GM04504 (cell line): Measurements from ENCODE around the gene PADI2.

ENCODE experiments used
- DNase-seq: peaks from one replicate; pipeline ENCODE4 v3.0.0-alpha.2; 2012; ENCODE audit warnings: low read depth

PADI2 gene

DNA sequence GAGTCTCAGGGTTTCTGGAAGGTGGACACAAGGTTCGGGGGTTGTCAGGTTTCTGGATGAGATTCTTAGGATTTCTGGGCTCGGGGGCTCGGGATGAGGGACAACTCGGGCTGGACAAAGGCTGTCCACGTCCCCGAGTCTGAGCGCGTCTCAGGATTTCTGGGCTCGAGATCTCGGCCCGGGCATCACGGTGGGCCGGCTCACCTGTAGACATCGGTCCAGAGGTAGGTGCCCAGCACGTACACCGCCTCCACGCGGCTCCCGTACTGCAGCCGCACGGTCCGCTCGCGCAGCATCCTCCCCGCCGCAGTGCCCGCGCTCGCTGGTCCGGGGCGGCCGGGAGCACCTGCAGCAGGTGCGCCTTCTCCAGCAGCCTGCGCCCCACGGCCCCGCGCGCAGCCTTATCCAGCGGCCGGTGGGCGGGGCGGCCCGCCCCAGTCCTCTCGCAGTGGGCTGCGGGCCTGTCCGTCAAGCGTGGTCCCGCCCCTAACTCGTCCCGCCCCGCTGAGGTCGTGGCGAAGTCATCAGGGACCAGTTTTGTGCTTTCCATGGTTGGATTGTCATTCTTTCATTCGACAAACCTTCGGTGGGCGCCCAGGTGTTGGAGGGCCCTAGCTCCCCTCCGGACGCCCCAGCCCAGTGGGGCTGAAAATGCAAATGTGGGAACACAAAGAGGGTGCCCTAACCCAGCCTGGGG is at the start of gene PADI2:
PADI2 (minus strand) TSS at position 376 of the 697 bp plus-strand sequence; CDS start at position 296, 80 bp downstream.
- no peak for DNase-seq

DNA sequence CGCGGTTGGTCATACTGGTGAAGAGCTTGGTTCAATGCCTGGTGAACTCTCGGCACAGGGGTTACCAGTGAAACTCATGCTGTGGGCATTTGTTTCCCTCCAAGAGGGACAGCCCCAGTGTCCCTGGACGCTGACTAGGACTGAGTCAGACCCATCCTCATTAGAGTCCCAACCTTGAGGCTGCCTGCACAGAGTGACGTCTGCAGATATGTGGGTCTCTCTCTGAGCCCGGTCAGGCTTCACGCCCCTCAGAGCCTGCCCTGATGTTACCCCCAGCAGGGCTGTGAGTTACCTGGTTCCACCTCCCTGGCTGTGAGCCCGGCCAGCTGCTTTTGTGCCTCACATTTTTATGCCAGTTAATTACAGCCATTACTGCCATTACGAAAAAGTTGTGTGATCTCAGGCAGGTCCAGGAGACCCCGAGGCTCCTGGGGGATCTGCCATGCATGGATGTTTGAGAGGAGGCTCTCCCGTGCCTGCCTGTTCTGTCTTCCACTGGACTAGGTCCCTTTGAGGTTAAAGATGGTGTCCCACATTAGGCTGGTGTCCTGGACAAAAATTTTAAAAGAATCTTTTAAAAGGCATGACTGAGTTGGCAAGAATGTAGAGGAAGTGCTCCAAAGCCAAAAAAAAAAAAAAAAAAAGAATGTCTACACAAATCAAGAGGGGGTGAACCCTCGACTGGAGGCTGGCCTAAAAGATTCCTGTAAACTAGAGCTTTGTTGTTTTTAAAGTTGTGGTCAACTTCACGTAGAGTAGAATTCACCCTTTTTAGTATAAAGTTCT is 49.0 kb upstream of the PADI2 start:
- peak; percentile 77 for DNase-seq

DNA sequence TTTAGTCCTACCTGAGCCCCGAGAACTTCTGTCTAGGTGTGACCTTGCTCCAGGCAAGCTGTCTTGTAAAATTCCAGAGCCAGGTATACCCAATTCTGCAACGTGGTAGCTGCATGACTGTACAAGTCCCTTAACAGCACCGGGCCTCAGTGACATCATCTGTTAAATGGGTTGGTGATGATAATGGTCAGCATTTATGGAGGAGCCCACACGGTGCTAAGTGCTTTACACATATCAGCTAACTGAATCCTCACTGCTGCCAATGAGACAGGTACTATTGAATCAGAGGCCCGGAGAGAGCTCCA is 48.5 kb upstream of the PADI2 start:
- no peak for DNase-seq

DNA sequence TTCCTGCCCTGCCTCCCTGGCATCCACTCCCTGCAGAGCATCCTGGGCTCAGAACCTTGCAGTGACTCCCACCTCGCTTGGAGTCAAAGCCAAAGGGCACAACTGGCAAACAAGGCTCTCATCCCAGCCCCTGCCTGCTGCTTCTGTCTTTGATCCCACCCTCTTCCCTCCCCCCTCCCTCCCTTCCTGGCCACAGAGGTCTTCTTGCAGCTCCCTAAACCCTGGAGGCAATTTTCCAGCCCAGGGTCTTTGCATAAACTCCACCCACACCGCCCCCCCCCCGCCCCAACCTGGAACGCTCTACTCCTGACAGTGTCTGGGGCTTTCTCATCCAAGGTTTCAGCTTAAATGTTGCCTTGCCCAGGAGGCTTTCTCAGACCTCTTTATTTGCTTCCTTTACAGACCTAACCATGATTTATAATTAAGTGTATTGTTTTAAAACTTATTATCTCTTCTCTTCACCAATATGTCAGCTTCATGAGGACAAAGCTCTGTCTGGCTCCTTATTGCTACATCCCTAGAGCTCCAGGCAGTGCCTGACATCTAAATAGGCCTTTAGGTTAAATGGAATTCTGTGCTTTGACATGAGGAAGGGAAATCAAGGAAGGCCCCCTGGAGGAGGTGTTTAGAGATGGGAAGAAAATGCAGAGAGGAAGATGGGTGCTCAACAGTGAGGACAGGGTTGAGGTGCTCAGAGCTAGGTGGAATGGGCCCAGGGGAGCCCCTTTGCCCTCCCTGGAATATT is 48.0 kb upstream of the PADI2 start:
- DNase-seq, result no peak

DNA sequence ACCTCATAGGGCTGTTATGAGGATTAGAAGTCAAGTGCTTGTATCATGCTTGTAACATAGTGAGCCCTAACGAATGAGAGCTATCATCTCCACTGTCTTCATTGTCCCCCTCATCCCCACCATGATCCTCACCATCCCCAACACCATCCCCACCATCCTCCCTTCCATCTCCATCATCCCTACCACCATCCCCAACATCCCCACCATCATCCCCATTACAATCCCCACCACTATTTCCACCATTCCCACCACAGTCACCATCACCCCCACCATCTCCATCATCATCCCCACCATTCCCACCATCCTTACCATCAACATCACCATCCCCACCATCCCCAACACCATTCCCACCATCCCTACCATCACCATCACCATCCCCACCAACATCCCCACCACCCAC is 46.6 kb upstream of the PADI2 start:
- no peak for DNase-seq

DNA sequence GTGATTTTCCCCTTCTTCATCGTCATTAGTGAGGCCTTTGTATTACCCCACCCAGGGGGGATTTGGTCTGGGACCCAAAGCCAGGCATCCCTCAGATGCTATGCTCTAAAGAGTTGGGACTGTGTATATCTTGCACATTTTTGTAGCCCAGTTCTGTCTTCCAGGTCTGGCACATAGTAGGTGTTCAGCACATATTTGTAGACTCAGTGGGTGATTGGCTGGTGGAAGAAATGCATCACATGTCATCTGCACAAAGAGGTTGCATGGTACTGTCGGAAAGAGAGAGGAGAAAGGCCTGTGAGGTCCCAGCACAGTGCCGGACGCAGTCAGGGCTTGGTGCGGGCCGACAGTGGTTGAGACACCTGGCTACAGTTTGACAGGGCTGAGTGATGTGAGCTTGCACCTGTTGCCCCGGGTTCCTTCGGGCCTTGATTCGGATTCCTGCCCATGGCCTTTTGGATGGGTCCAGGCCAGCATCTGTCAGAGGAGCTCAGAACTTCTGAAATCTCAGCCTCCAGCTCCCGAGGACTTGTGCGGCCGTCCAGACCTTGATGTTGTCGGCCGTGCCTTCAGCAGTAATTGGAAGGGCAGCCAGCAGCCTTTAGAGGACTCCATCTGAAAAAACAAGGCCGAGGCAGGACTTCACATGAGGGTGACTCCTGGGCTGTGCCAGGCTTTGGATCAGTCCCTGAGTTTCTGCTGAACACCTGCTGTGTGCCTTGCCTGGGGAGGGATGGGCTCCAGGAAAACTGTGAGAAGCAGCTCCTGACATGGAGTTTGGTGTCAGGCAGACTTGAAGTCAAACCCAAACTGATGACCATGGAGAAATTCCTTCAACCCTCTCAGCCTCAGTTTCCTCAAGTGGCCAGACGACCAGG is 44.8 kb upstream of the PADI2 start:
- DNase-seq, result no peak

DNA sequence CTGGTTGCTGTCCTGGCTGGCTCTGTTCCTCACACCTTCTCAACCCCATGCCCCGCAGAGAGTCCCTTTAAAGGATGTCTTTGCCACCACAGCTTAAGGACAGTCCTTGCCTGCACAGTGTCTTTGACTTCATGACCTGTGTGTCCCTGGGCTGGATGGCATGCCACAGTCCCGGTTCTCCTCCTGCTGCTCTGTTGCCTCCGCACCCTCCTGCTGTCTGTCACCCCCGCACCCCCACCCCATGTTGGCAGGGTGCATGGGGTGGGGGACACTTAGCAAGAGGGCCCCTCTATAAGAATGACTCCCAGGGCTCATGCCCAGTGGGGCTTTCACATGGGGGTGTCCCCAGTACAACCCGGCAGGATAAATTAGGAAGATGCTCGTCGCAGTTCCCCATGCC is 44.1 kb upstream of the PADI2 start:
- no peak for DNase-seq

DNA sequence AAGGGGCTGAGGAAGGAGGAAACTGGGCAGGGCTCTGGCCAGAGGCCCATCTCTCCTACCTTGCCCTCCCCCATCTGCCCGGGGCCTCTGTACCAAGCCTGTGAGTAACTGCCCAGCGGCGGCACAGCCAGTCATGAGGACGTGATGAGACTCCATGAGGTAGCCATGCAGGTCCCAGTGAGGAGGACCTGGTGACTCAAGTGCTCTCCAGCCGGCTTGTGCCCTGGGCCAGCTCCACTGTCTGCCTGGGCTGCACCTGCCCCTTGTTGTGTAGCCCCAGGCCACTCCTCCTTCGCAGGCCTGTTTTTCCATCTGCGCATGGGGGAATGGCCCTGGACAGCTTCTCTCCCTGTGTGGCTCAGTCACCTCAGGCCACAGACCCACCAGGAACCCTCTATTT is 43.7 kb upstream of the PADI2 start:
- DNase-seq, result no peak

DNA sequence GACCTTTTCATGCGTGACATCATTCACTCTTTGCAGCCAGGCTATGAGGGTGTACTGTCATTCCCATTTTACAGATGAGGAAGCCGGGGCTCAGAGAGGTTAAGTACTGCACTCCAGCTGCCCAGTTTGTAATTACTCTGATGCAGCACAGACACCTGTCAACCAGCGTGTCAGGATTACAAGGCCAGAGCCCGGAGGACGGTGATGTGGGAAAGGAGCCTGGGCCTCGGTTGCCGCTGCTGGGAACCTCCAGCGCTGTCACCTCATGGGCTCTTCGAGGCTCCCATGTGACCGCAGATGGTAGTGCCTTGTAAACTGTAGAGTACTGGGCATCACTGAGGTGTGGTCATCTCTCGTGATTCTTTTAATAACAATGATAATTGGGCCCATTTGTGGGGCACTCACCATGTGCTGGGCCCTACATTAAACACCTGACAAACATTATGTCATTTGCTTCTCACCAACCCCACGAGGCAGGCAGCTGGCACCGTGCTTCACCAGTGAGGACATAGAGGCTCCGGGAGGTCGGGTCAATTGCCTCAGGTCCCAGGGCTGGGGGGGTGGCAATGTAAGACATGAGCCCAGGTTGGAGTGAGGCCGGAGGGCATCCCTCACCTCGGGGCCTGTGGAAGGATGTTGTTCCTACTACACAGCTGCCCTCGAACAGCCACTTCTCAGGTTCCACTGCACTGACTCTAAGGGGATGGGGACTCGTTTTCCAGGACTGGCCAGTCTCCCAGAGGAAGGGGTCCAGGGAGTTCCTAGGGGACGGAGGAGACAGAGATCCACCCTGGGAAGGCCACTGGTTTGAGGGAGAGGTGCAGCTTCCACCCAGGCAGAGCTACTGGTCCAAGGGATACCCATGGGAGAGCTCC is 42.9 kb upstream of the PADI2 start:
- DNase-seq, result no peak

DNA sequence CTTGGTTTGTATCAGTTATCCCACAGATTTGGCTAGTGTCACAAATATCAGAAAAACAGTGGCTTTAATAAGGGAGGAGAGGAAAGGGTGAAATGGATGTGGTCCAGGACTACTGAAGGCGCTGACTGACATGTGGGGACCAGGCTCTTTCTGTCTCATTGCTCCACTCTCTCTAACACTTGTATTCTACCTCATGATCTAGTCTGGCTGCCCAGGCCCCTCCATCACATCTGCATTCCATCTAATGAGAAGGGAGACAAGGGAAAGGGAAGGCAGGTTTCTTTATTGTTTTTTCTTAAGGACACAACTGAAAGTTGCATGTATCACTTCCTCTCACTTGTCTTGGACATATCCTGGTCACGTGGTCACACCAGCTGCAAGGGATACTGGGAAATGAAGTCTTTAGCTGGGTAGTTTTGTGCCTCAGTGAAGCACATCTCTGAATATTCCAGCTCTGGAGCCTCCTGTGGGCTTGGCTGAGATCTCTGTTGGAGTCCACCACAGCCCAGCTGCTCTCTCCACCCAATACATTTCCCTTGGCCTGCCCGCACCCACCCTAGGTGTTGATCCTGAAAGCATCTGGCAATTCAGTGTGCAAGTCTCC is 42.0 kb upstream of the PADI2 start:
- DNase-seq, result no peak

DNA sequence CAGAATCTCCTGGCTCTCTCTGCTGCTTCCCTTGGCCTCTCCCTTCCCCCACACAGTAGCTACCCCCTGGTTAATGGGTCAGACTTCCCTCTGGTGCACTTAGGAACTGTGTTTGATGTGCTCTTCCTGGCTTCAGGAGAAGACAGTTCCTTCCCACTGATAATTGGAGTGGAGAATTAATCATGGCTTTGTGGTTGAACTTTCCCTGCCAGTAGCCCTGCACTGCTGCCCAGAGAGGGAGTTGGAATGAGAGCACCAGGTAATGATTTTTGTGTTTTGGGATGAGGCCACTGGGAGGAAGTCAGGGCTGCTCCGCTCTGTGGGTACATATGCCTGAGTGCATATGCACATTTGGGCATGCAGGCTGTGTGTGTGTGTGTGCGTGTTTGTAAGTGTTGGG is 39.7 kb upstream of the PADI2 start:
- no peak for DNase-seq

DNA sequence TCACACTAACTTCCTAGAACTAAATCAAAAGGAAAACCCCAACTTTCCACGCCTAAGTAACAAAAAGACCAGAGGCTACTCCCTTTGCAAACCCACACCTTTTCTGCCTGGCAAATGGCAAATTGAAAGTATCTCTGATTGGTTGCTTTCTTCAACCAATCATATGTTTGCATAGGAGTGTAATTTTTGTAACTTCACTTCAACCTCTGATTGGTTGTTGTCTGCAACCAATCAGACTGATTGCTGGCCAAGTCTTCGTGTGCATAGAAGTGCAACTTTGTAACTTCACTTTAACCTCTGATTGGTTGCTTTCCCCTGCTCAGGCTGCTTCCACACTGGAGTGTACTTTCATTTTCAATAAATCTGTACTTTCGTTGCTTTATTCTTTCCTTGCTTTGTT is 36.9 kb upstream of the PADI2 start:
- no peak for DNase-seq

DNA sequence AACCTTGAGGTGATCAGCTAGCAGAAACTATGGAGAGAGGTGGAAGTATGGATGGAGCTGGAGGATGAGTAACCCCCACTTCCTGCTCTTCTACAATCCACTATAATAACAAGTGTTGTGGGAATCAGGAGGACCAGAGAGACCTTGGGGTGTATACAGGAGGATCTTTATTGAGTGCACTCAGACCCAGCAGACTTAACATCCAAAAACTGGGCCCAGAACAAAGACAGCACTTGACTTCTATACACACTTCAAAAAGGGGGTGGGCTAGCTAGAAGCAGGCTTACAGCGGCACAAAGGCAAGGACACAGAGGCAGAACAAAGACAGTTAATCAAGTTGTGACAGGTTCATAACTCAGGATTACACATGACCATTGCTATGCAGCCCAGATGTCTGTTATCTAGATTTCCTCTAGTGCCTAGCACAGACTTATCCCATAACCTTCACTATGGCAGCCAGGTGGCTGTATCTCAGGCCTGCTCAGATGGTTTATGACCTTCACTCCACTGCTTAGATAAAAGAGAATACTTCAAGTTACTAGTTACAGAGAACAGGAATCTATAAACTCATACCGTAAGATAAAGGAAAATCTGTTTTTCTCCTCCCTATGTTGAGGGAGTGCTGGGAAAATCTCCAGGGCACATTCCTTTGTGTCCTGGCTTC is 36.1 kb upstream of the PADI2 start:
- no peak for DNase-seq

DNA sequence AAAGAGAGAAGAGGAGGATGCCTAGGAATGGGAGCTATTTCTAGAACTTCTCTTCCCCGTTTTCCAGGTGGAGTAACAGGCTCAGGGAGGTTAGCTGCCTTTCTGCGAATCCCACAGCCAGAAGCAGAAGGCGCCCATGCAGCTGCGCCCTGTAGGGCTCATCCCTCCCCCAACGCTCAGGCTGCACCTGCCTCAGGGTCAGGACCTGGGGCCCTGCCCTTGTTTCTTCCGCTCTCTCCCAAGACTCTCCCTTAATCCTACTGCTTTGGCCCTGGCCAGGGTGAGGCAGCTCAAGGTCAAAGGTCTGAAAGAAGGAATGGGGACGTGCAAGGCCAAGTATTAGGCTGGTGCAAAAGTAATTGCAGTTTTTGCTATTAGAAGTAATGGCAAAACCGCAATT is 30.5 kb upstream of the PADI2 start:
- no peak for DNase-seq

DNA sequence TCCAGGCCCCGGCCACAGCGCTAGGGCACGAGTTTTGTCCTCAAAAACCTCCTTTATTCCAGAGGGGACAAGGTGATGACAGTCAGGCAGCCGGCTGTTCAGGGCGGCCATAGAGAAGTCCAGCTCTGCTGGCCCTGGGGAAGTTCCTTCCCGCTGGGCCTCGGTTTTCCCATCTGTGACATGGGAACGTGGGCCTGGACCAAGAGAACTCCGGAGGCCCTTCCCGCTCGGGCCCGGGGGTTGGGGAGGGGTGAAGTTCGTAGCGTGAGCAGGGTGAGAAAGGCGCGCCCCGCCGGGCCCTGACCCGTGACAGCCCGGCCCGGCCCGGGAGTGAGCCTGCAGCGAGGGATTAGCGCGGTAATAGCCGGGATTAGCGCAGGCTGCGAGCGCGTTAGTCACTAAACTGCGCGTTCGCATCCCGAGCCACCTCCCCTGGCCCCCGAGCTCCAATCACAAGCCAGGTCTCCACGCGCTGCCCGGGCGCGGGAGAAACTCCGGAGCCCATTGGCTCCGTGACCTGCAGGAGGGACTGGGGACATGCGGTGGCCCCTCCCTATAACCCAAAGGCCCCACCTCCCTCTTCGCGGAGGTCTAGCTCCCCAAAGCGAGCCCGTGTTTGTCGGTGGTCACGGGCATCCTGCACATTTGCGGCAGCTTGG is 29.8 kb upstream of the PADI2 start:
- DNase-seq, result no peak

DNA sequence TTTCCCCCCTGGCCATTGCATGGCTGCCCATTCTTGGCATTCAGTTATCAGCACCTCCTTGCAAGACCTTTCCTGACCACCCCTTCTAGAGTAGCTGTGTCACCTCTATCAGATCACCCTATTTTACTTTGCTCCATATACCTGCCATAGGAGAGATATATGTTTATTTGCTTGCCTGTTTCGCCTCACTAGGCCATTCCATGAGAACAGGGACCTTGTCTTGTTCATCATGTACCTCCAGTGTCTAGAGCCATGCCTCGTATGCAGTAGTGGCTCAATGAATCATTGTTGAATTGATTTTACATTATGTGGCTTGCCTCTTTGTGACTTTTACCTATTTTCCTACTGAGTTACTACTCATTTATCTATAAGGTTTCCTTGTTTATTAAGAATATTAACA is 26.4 kb upstream of the PADI2 start:
- DNase-seq, result no peak

DNA sequence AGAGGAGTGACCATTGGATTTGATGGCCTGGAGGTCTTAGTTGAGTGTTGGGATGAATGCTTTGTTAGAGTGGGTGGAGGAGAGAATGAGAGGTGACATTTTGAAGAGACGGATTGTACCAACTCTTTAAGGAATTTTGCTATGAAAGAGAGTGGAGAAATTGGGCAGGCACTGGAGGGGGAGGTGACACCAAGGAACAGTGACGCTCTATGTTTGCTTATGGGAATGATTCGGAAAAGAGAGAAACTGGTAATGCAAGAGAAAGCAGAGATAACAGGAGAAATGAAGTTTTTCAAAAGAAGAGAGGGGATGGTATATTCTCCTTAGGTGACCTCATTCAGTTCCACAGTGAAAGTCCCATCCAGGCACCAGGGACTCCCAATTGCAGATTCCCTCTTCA is 24.5 kb upstream of the PADI2 start:
- no peak for DNase-seq

DNA sequence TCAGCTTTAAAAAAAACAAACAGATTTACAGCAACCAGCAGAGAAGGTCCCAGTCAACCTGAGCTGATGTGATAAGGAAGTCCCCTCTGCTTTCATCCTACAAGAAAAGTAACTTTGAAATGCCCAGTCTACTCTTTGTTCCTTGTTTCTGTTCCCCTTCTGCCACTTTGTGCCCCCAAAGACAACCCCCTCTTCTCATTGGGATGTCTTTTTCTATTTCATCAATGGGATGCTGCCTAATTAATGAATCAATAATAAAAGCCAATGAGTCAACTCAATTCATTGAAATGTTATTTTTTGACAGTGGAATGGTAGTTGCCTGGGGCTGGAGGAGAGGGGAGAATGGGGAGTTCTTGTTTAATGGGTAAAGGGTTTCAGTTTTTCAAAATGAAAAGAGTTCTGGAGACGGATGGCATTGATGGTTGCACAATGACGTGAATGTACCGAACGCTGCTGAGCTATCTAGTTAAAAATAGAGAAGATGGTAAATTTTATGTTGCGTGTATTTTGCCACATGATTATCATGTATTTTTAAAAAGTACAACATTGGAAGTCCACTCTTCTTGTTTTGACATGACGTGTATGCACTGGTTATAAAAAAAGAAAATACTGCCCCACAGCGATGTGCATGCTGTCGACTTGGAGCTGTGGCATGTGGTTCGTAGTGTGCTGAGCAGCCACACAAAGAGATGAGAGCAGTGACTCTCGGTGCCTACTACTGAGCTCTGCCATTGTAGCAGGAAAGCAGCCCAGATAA is 22.4 kb upstream of the PADI2 start:
- no peak for DNase-seq

DNA sequence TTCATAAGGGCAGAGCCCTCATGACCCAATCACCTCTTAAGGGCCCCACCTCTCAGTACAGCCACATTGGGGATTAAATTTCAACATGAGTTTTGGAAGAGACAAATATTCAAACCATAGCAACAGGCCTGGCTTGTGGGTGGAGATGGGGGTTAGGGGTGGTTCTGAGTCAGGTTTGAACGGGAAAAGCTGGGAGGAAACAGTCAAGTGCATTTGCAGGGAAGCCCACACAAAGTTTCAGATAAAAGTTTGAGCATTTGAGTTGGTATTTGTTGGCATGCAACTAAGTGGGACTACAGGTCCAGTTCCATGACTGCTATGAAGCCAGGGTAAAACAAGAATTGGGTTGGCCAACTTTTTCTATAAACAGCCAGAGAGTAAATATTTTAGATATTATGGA is 21.0 kb upstream of the PADI2 start:
- no peak for DNase-seq
